Trophoblast cell (in vitro differentiated cells and primary cell): ENCODE results near the gene POU6F2.

Source experiments
- DNase-seq, 2 donors: peaks; one replicate each; pipeline ENCODE4 v3.0.0-alpha.2; 2016
- H2AFZ ChIP-seq: 2 replicates; pipeline ENCODE4 v1.6.1; 2013; ENCODE audit warnings: low read length, moderate library complexity, mild to moderate bottlenecking; ENCODE audit not compliant: insufficient read depth, poor library complexity
- H2AK5ac ChIP-seq: 2 replicates; pipeline ENCODE4 v1.6.1; 2013; ENCODE audit warnings: mild to moderate bottlenecking, low read length
- H2BK120ac ChIP-seq: 2 replicates; pipeline ENCODE4 v1.6.1; 2013; ENCODE audit warnings: low read length, mild to moderate bottlenecking, moderate library complexity; ENCODE audit not compliant: insufficient read depth, poor library complexity
- H2BK12ac ChIP-seq: 2 replicates; pipeline ENCODE4 v1.6.1; 2013; ENCODE audit warnings: mild to moderate bottlenecking, low read length, moderate library complexity
- H2BK5ac ChIP-seq: 2 replicates; pipeline ENCODE4 v1.6.1; 2013; ENCODE audit warnings: low read length, low read depth, moderate library complexity, mild to moderate bottlenecking; ENCODE audit not compliant: poor library complexity
- H3K14ac ChIP-seq: 2 replicates; pipeline ENCODE4 v1.6.1; 2013; ENCODE audit warnings: mild to moderate bottlenecking, low read length
- H3K18ac ChIP-seq: 2 replicates; pipeline ENCODE4 v1.6.1; 2013; ENCODE audit warnings: mild to moderate bottlenecking, low read length
- H3K23ac ChIP-seq: 2 replicates; pipeline ENCODE4 v1.6.1; 2013; ENCODE audit warnings: low read length
- H3K27ac ChIP-seq: 2 replicates; pipeline ENCODE4 v1.5.1; 2013; ENCODE audit warnings: low read depth, mild to moderate bottlenecking, inconsistent platforms, low read length, moderate library complexity
- H3K27me3 ChIP-seq: 2 replicates; pipeline ENCODE4 v1.6.1; 2013; ENCODE audit warnings: inconsistent platforms, mild to moderate bottlenecking, low read length, moderate library complexity; ENCODE audit not compliant: insufficient read depth
- H3K36me3 ChIP-seq, 2 experiments: 1 replicate in 1 of 2; 2 replicates in 1 of 2; pipeline ENCODE4 v1.6.1; 2013; ENCODE audit warnings: low read length in 2 of 2, mild to moderate bottlenecking in 2 of 2, moderate library complexity in 1 of 2; ENCODE audit not compliant: insufficient read depth in 2 of 2, control insufficient read depth in 1 of 2
- H3K4ac ChIP-seq: 2 replicates; pipeline ENCODE4 v1.6.1; 2013; ENCODE audit warnings: low read depth, mild to moderate bottlenecking, low read length, moderate library complexity
- H3K4me1 ChIP-seq, 2 experiments: 1 replicate in 1 of 2; 2 replicates in 1 of 2; pipeline ENCODE4 v1.6.1; 2013; ENCODE audit warnings: low read length in 2 of 2, mild to moderate bottlenecking in 2 of 2, moderate library complexity in 1 of 2; ENCODE audit not compliant: insufficient read depth in 2 of 2, control insufficient read depth in 1 of 2
- H3K4me2 ChIP-seq: 2 replicates; pipeline ENCODE4 v1.6.1; 2013; ENCODE audit warnings: inconsistent platforms, mild to moderate bottlenecking, low read length, moderate library complexity
- H3K4me3 ChIP-seq: 2 replicates; pipeline ENCODE4 v1.5.1; 2013; ENCODE audit warnings: mild to moderate bottlenecking, low read depth, low read length, inconsistent platforms
- H3K79me1 ChIP-seq: one replicate; pipeline ENCODE4 v1.6.1; 2013; ENCODE audit warnings: low read length
- H3K79me2 ChIP-seq: 2 replicates; pipeline ENCODE4 v1.6.1; 2013; ENCODE audit warnings: low read length, mild to moderate bottlenecking; ENCODE audit not compliant: control insufficient read depth, insufficient read depth, poor library complexity
- H3K9ac ChIP-seq: 2 replicates; pipeline ENCODE4 v1.6.1; 2013; ENCODE audit warnings: mild to moderate bottlenecking, low read length
- H3K9me3 ChIP-seq: 2 replicates; pipeline ENCODE4 v1.6.1; 2013; ENCODE audit warnings: low read depth, mild to moderate bottlenecking, control low read depth, inconsistent platforms, low read length; ENCODE audit not compliant: insufficient read depth
- H4K12ac ChIP-seq: 2 replicates; pipeline ENCODE4 v1.6.1; 2013; ENCODE audit warnings: low read depth, mild to moderate bottlenecking, low read length, moderate library complexity
- H4K8ac ChIP-seq: 2 replicates; pipeline ENCODE4 v1.6.1; 2013; ENCODE audit warnings: low read depth, mild to moderate bottlenecking, low read length, moderate library complexity
- H4K91ac ChIP-seq: one replicate; pipeline ENCODE4 v1.6.1; 2013; ENCODE audit warnings: low read depth, mild to moderate bottlenecking, low read length, moderate library complexity
- WGBS: extraction: QIAGEN DNeasy Blood & Tissue Kit; methylation state at CpG from one replicate; pipeline ENCODE4 v1.1.7; 2013; ENCODE audit warnings: missing lambda C conversion rate; ENCODE audit not compliant: insufficient read length, insufficient coverage; ENCODE audit errors: extremely low coverage; 5-methylcytosine and 5-hydroxymethylcytosine counted together

The POU6F2 gene

DNA sequence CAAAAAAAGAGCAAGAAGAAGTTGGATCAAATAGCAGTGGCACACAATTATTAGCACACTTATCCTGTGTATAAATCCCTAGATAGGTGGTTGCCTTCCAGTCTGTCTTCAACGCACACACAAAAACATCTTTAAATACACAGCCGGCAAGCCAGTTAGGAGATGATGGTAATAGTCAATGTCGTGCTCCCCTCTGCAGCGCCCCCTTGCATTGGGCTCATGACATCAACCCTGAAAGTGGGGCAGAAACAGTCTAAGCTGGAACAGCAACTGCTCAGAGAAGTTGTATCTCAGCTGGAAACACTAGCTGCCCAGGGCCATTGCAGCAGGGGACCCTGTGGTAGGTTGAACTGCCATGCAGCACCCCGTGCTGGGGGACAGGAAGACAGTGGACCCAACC is 409.0 kb downstream of the POU6F2 start:
- H3K14ac ChIP-seq: no peak overlapping the region
- no peaks in the 10 kb centered on the region for H3K79me1 ChIP-seq
- no CpG with 5 or more reads among the region's 5 CpGs for WGBS
- no peak overlapping the region for H3K4me3 ChIP-seq
- H3K79me2 ChIP-seq: no peaks in the 10 kb centered on the region
- H2AK5ac ChIP-seq: no peak overlapping the region
- no peak overlapping the region for H3K23ac ChIP-seq
- no peak overlapping the region for H3K4me2 ChIP-seq
- no peaks in the 10 kb centered on the region for H3K27me3 ChIP-seq
- H3K9ac ChIP-seq: peak overlapping the region; percentile 10
- H4K8ac ChIP-seq: no peak overlapping the region
- H3K4me1 ChIP-seq: no peaks in the 10 kb centered on the region
- DNase-seq: no peak
- no peak overlapping the region for H2BK5ac ChIP-seq
- H2AFZ ChIP-seq: no peak overlapping the region
- no peaks in the 10 kb centered on the region for H3K36me3 ChIP-seq
- H4K91ac ChIP-seq: no peak overlapping the region
- no peak overlapping the region for H3K18ac ChIP-seq
- H3K27ac ChIP-seq: no peak overlapping the region
- no peak overlapping the region for H4K12ac ChIP-seq
- H3K4ac ChIP-seq: no peak overlapping the region
- no peak overlapping the region for H2BK120ac ChIP-seq
- H3K9me3 ChIP-seq: peaks cover 3% of the 10 kb centered on the region
- no peak overlapping the region for H2BK12ac ChIP-seq

DNA sequence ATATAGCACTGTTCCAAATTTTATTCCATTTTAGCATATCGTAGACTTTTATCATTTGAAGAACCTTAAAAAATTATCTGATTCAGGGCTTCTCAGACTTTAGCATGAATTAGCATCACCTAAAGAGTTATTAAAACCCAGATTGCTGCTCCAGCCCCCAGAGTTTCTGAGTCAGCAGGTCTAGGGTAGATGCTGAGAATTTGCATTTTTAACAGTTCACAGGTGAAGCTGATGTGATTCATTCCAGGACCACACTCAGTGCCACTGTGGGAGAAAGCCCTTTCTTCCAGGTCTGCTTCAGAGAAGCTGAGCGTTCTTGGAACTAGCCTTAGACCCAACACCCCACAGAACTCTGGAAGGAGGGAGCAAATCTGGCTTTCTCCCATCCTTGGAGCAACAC is 414.4 kb downstream of the POU6F2 start:
- H3K4me1 ChIP-seq: no peaks in the 10 kb centered on the region
- no peak overlapping the region for H3K4me3 ChIP-seq
- no peak overlapping the region for H2BK12ac ChIP-seq
- no peak overlapping the region for H3K23ac ChIP-seq
- no peaks in the 10 kb centered on the region for H3K9me3 ChIP-seq
- H3K27ac ChIP-seq: no peak overlapping the region
- H3K79me1 ChIP-seq: no peaks in the 10 kb centered on the region
- H3K14ac ChIP-seq: no peak overlapping the region
- H3K9ac ChIP-seq: no peak overlapping the region
- no peak overlapping the region for H3K4ac ChIP-seq
- no peak overlapping the region for H2BK120ac ChIP-seq
- H2BK5ac ChIP-seq: no peak overlapping the region
- no peak overlapping the region for H2AFZ ChIP-seq
- no peaks in the 10 kb centered on the region for H3K27me3 ChIP-seq
- no peak overlapping the region for H4K8ac ChIP-seq
- no peak overlapping the region for H2AK5ac ChIP-seq
- H3K79me2 ChIP-seq: no peaks in the 10 kb centered on the region
- H4K91ac ChIP-seq: no peak overlapping the region
- no peaks in the 10 kb centered on the region for H3K36me3 ChIP-seq
- no peak overlapping the region for H3K4me2 ChIP-seq
- no peak overlapping the region for H4K12ac ChIP-seq
- DNase-seq: no peak
- no peak overlapping the region for H3K18ac ChIP-seq
- no CpG with 5 or more reads among the region's 2 CpGs for WGBS

DNA sequence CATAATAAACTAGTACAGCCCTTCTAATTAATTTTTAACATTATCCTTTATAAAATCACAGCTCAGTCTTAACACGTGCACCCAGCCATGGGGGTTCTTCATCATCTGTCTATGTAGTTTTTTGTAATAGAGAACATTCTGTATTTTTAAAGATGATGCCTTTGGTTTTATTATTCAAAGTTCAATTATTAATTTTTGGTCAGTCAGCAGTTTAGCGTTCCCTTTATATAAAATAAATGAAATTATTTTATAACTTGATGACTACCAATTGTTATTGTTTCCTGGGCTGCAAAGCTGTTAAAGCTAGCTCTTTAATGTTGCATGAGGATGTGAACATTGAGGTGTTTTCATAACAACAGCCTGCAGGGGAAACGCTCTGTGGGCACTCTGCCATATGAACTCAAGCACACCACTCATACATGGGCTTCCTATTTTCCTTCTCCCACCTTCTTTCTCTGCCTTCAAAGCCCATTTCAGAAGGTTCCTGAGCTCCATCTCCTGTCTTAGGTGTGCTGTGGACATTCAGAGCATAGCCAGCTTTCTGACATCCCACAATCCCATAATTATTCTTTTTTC is 416.5 kb downstream of the POU6F2 start:
- no peak for DNase-seq
- H3K79me2 ChIP-seq: no peaks in the 10 kb centered on the region
- no CpG with 5 or more reads among the region's 3 CpGs for WGBS
- no peak overlapping the region for H3K14ac ChIP-seq
- H3K4ac ChIP-seq: no peak overlapping the region
- H3K36me3 ChIP-seq: no peaks in the 10 kb centered on the region
- no peak overlapping the region for H3K9ac ChIP-seq
- no peak overlapping the region for H2BK120ac ChIP-seq
- H4K12ac ChIP-seq: no peak overlapping the region
- H3K9me3 ChIP-seq: no peaks in the 10 kb centered on the region
- H2BK5ac ChIP-seq: no peak overlapping the region
- no peaks in the 10 kb centered on the region for H3K27me3 ChIP-seq
- no peak overlapping the region for H2AFZ ChIP-seq
- H3K23ac ChIP-seq: no peak overlapping the region
- no peak overlapping the region for H4K91ac ChIP-seq
- no peaks in the 10 kb centered on the region for H3K79me1 ChIP-seq
- H3K27ac ChIP-seq: no peak overlapping the region
- no peak overlapping the region for H4K8ac ChIP-seq
- no peak overlapping the region for H3K18ac ChIP-seq
- no peak overlapping the region for H2BK12ac ChIP-seq
- no peak overlapping the region for H3K4me2 ChIP-seq
- no peaks in the 10 kb centered on the region for H3K4me1 ChIP-seq
- H3K4me3 ChIP-seq: no peak overlapping the region
- H2AK5ac ChIP-seq: no peak overlapping the region

DNA sequence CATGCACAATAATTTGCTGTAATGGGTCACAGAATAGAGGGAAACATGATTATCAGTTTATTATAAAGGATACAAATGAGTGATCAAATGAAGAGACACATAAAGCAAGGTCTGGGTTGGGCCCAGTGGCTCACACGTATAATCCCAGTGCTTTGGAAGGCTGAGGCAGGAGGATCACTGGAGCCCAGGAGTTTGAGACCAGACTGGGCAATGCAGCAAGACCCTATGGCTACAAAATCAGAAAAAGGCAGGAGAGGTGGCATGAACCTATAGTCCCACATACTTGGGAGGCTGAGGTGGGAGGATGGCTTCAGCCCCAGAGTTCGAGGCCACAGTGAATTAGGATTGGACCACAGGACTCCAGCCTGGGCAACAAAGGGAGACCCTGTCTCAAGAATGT is 421.7 kb downstream of the POU6F2 start:
- no peaks in the 10 kb centered on the region for H3K4me1 ChIP-seq
- no peak overlapping the region for H2AK5ac ChIP-seq
- DNase-seq: no peak
- H3K27ac ChIP-seq: no peak overlapping the region
- WGBS: no CpG with 5 or more reads among the region's 2 CpGs
- H3K4ac ChIP-seq: no peak overlapping the region
- no peak overlapping the region for H4K91ac ChIP-seq
- no peak overlapping the region for H3K4me2 ChIP-seq
- no peaks in the 10 kb centered on the region for H3K27me3 ChIP-seq
- H3K4me3 ChIP-seq: no peak overlapping the region
- no peak overlapping the region for H2BK120ac ChIP-seq
- no peak overlapping the region for H2BK5ac ChIP-seq
- H3K36me3 ChIP-seq: no peaks in the 10 kb centered on the region
- H3K79me1 ChIP-seq: no peaks in the 10 kb centered on the region
- no peak overlapping the region for H4K12ac ChIP-seq
- no peaks in the 10 kb centered on the region for H3K79me2 ChIP-seq
- H3K18ac ChIP-seq: no peak overlapping the region
- H3K9ac ChIP-seq: no peak overlapping the region
- no peaks in the 10 kb centered on the region for H3K9me3 ChIP-seq
- H2BK12ac ChIP-seq: no peak overlapping the region
- no peak overlapping the region for H4K8ac ChIP-seq
- H3K23ac ChIP-seq: no peak overlapping the region
- H2AFZ ChIP-seq: no peak overlapping the region
- H3K14ac ChIP-seq: no peak overlapping the region
